K562 (cell line): ENCODE measurements around the gene CALCOCO2. TPM values are rescaled to one million over a fixed set of nuclear protein-coding genes. Genes with fewer than 3 reads are reported as not detected.

Experiments used
- CBX5 ChIP-seq: IDR thresholded peaks from 2 replicates; pipeline ENCODE4 v1.6.1; 2014; ENCODE audit warnings: low read depth, borderline replicate concordance
- CTCFL ChIP-seq: IDR thresholded peaks from 2 replicates; pipeline ENCODE4 v1.6.1; 2011; ENCODE audit warnings: borderline replicate concordance, low read depth, mild to moderate bottlenecking, moderate library complexity, low read length; ENCODE audit not compliant: insufficient read depth, poor library complexity, severe bottlenecking
- E2F5 ChIP-seq: sonication (generic); formaldehyde crosslinking; IDR thresholded peaks from 2 replicates; pipeline ENCODE4 v1.8.0; 2022; ENCODE audit warnings: mild to moderate bottlenecking, missing genetic modification reagents
- MCM5 ChIP-seq: fragments of 450-650 bp; IDR thresholded peaks from 2 replicates; pipeline ENCODE4 v1.6.1; 2016; ENCODE audit warnings: low read depth
- NEUROD1 ChIP-seq: fragments of 150-350 bp; IDR thresholded peaks from 2 replicates; pipeline ENCODE4 v1.6.1; 2014; ENCODE audit warnings: borderline replicate concordance, low read length, low read depth; ENCODE audit not compliant: partially characterized antibody
- PATZ1 ChIP-seq: fragments of 250-450 bp; sonication (Bioruptor Pico); IDR thresholded peaks from 2 replicates; pipeline ENCODE4 v1.5.0; 2020; ENCODE audit warnings: mild to moderate bottlenecking, borderline replicate concordance
- PHF8 ChIP-seq: fragments of 200-600 bp; sonication (generic); IDR thresholded peaks from 2 replicates; pipeline ENCODE4 v1.6.1; 2012; ENCODE audit warnings: mixed run types, mild to moderate bottlenecking, inconsistent platforms, low read length, moderate library complexity, borderline replicate concordance
- RUNX1 ChIP-seq: sonication (generic); IDR thresholded peaks from 2 replicates; pipeline ENCODE4 v1.6.1; 2016; ENCODE audit warnings: antibody characterized with exemption, low read depth
- SMARCC2 ChIP-seq: fragments of 450-650 bp; IDR thresholded peaks from 2 replicates; pipeline ENCODE4 v1.6.1; 2017; ENCODE audit warnings: antibody characterized with exemption, moderate library complexity, mild to moderate bottlenecking, low read depth
- TGIF2 ChIP-seq: sonication (generic); formaldehyde crosslinking; IDR thresholded peaks from 2 replicates; pipeline ENCODE4 v1.8.1; 2022; ENCODE audit warnings: mild to moderate bottlenecking, missing genetic modification reagents, moderate library complexity
- YY1 ChIP-seq, 3 experiments: IDR thresholded peaks; 2 replicates each; pipeline ENCODE4 v1.6.1; 2011; ENCODE audit warnings: low read length in 2 of 3, mild to moderate bottlenecking in 2 of 3, moderate library complexity in 2 of 3, borderline replicate concordance in 1 of 3, control low read depth in 1 of 3, low read depth in 1 of 3; ENCODE audit not compliant: insufficient read depth in 3 of 3, insufficient replicate concordance in 2 of 3, control insufficient read depth in 1 of 3, insufficient read length in 1 of 3; ENCODE audit errors: extremely low read depth in 1 of 3
- ZNF407 ChIP-seq: fragments of 450-650 bp; IDR thresholded peaks from 2 replicates; pipeline ENCODE4 v1.6.1; 2016; ENCODE audit warnings: low read depth
- polyA plus RNA-seq, 8 experiments: library from polyadenylated mRNA; depleted of rRNA in 4 of 8; stranded (reverse) in 5 of 8; unstranded in 3 of 8; fragments of >200 nt; fragmentation: Nextera tagmentation in 2 of 8; fragmentation: Illumina TruSeq in 1 of 8; extraction: Ambion mirVana in 2 of 8; extraction: Trizol in 1 of 8; gene quantifications; 2 replicates each; pipeline versions ENCODE4 v1.2.1 to v1.2.3, GENCODE V29; 2011 to 2014; ENCODE audit warnings: inconsistent platforms in 1 of 8, missing spikeins in 1 of 8
- total RNA-seq, 7 experiments: library from RNA; depleted of rRNA in 6 of 7; stranded (reverse); fragments of >200 nt in 6 of 7; fragmentation: Illumina TruSeq in 2 of 7; extraction: Trizol in 2 of 7; gene quantifications; 2 replicates each; pipeline versions ENCODE4 v1.2.1 to v1.2.3, GENCODE V29; 2011 to 2021; ENCODE audit warnings: low replicate concordance in 1 of 7

CALCOCO2 gene
- total and polyA plus RNA-seq, 9 of the 15 experiments (the other 6 are each of a cell fraction or from before 2014, with no cell fraction given), result 24.1 to 87.3 (median 67.5) TPM

GRCh38 chr17:48892940-48893645 lies 62.3 kb downstream of the CALCOCO2 start (continued):
- TF ChIP-seq ZNF407 (no peak), RUNX1 (no peak), CBX5 (no peak), PATZ1 (no peak), MCM5 (no peak), YY1 (IDR thresholded peaks at IDR 0.05; ENCODE audit: borderline replicate concordance in 1 of 3, control insufficient read depth in 1 of 3, extremely low read depth in 1 of 3, insufficient read depth in 3 of 3, insufficient read length in 1 of 3, insufficient replicate concordance in 2 of 3, low read depth in 1 of 3, low read length in 2 of 3) (peak in 1 of 3 experiments; percentile 25), TGIF2 (CRISPR knock-in tag) (no peak), NEUROD1 (no peak), CTCFL (no peak), SMARCC2 (no peak), PHF8 (no peak), E2F5 (CRISPR knock-in tag) (no peak; the same call in 1 of the 2 replicates)
